SK-N-MC (cell line): ENCODE results near the gene TPO.

Experiments
- EZH2 ChIP-seq: fragments of 200-600 bp; sonication (generic); IDR thresholded peaks from one replicate; pipeline ENCODE4 v1.6.1; 2017; ENCODE audit warnings: antibody characterized with exemption
- FOXP2 ChIP-seq: optimal IDR thresholded peaks from 2 replicates; pipeline ENCODE3; 2011; ENCODE audit warnings: mild to moderate bottlenecking, moderate library complexity; ENCODE audit not compliant: insufficient read depth; ENCODE audit errors: extremely low read length, control extremely low read depth
- POLR2AphosphoS5 ChIP-seq: IDR thresholded peaks from 2 replicates; pipeline ENCODE4 v1.6.1; 2012; ENCODE audit warnings: mild to moderate bottlenecking, low read depth, low read length, borderline replicate concordance

GRCh38 chr2:1544478-1545069 is 131.3 kb downstream of the TPO start:
- TF ChIP-seq EZH2 (no peak), POLR2AphosphoS5 (no peak), FOXP2 (no peak)
